Measurements from ENCODE around the gene PNPLA7.

Gene PNPLA7

GRCh38 chr9:137497921-137498719 lies 52.1 kb downstream of the PNPLA7 start:
- Histone ChIP-seq H3K27me3 (ENCODE audit: insufficient read depth, low read depth, severe bottlenecking) (no peaks in the 10 kb centered on the region), H3K4me3 (ENCODE audit: low read depth, low read length) (no peak overlapping the region), H3K27ac (no peak overlapping the region), H3K36me3 (no peaks in the 10 kb centered on the region), H3K9me3 (ENCODE audit: severe bottlenecking) (no peaks in the 10 kb centered on the region)
- DNase-seq: no peak
- no peak for TF ChIP-seq CTCF (IDR thresholded peaks at IDR 0.05; ENCODE audit: low read depth, low read length)

- DNase-seq: no peak
- Histone ChIP-seq H3K9me3 (ENCODE audit: severe bottlenecking) (no peaks in the 10 kb centered on the region), H3K27me3 (ENCODE audit: insufficient read depth, low read depth, severe bottlenecking) (no peaks in the 10 kb centered on the region), H3K27ac (no peak overlapping the region), H3K4me3 (ENCODE audit: low read depth, low read length) (no peak overlapping the region), H3K36me3 (no peaks in the 10 kb centered on the region)
- TF ChIP-seq CTCF (IDR thresholded peaks at IDR 0.05; ENCODE audit: low read depth, low read length): no peak
Measured at GRCh38 chr9:137496601-137497375, 53.4 kb downstream of the PNPLA7 start.

GRCh38 chr9:137494550-137495351 lies 55.5 kb downstream of the PNPLA7 start:
- no peak overlapping the region for H3K4me3 ChIP-seq (ENCODE audit: low read depth, low read length)
- DNase-seq: no peak
- H3K27me3 ChIP-seq (ENCODE audit: insufficient read depth, low read depth, severe bottlenecking): no peaks in the 10 kb centered on the region
- no peaks in the 10 kb centered on the region for H3K9me3 ChIP-seq (ENCODE audit: severe bottlenecking)
- no peaks in the 10 kb centered on the region for H3K36me3 ChIP-seq
- no peak overlapping the region for H3K27ac ChIP-seq
- no peak for TF ChIP-seq CTCF (IDR thresholded peaks at IDR 0.05; ENCODE audit: low read depth, low read length)

GRCh38 chr9:137494104-137494544 lies 56.1 kb downstream of the PNPLA7 start:
- no peak for DNase-seq
- TF ChIP-seq CTCF (IDR thresholded peaks at IDR 0.05; ENCODE audit: low read depth, low read length): no peak
- H3K36me3 ChIP-seq: no peaks in the 10 kb centered on the region
- H3K4me3 ChIP-seq (ENCODE audit: low read depth, low read length): no peak overlapping the region
- no peaks in the 10 kb centered on the region for H3K9me3 ChIP-seq (ENCODE audit: severe bottlenecking)
- no peaks in the 10 kb centered on the region for H3K27me3 ChIP-seq (ENCODE audit: insufficient read depth, low read depth, severe bottlenecking)
- no peak overlapping the region for H3K27ac ChIP-seq

GRCh38 chr9:137493364-137494103 lies 56.7 kb downstream of the PNPLA7 start:
- no peak for TF ChIP-seq CTCF (IDR thresholded peaks at IDR 0.05; ENCODE audit: low read depth, low read length)
- H3K9me3 ChIP-seq (ENCODE audit: severe bottlenecking): no peaks in the 10 kb centered on the region
- H3K36me3 ChIP-seq: no peaks in the 10 kb centered on the region
- H3K4me3 ChIP-seq (ENCODE audit: low read depth, low read length): no peak overlapping the region
- H3K27me3 ChIP-seq (ENCODE audit: insufficient read depth, low read depth, severe bottlenecking): no peaks in the 10 kb centered on the region
- no peak overlapping the region for H3K27ac ChIP-seq
- no peak for DNase-seq
